Thyroid gland (tissue), 4 donors: ENCODE measurements around the gene GPR150. TPM values are rescaled to one million over a fixed set of nuclear protein-coding genes. Genes with fewer than 3 reads are reported as not detected.

Experiments
- DNase-seq, 2 donors: peaks; one replicate each; pipeline ENCODE4 v3.0.0-alpha.2; 2019
- H3K27ac ChIP-seq, 3 donors: fragments of 200-600 bp; sonication (generic); 1 replicate in 2 of 3; 2 replicates in 1 of 3; pipeline ENCODE4 v1.5.1; 2016 to 2019; ENCODE audit warnings: mild to moderate bottlenecking in 1 of 3, moderate library complexity in 1 of 3
- H3K27me3 ChIP-seq: fragments of 200-600 bp; sonication (generic); one replicate; pipeline ENCODE4 v1.5.1; 2019
- H3K36me3 ChIP-seq, 2 donors: fragments of 200-600 bp; sonication (generic); one replicate each; pipeline ENCODE4 v1.5.1; 2016 to 2019
- H3K4me1 ChIP-seq, 2 donors: fragments of 200-600 bp; sonication (generic); one replicate each; pipeline ENCODE4 v1.5.1; 2017 to 2019
- H3K4me3 ChIP-seq, 3 donors: fragments of 200-600 bp; sonication (generic); replicated peaks in 1 of 3; 1 replicate in 2 of 3; 2 replicates in 1 of 3; pipeline ENCODE4 v1.5.1; 2016; ENCODE audit warnings: mild to moderate bottlenecking in 1 of 3
- H3K9me3 ChIP-seq: fragments of 200-600 bp; sonication (generic); one replicate; pipeline ENCODE4 v1.5.1; 2017
- CTCF ChIP-seq, 6 experiments: fragments of 200-600 bp in 3 of 6; fragments of 450-650 bp in 3 of 6; sonication (generic) in 3 of 6; IDR thresholded peaks; one replicate each; pipeline ENCODE4 v1.5.1; 2016 to 2019; ENCODE audit warnings: antibody characterized with exemption in 6 of 6, mild to moderate bottlenecking in 2 of 6, inconsistent platforms in 1 of 6, moderate library complexity in 1 of 6
- POLR2A ChIP-seq, 2 donors: fragments of 450-650 bp; IDR thresholded peaks; one replicate each; pipeline ENCODE4 v1.6.1; 2017; ENCODE audit warnings: antibody characterized with exemption in 2 of 2, mild to moderate bottlenecking in 2 of 2, moderate library complexity in 1 of 2
- WGBS, 2 donors: methylation state at CpG; one replicate each; pipeline ENCODE4 v1.1.5; 2017; 5-methylcytosine and 5-hydroxymethylcytosine counted together
- intact Hi-C: fragments of 100-400 bp; cut with DNase I; formaldehyde crosslinking; loops from one replicate; pipeline ENCODE4 v1.15.1; 2023
- total RNA-seq, 4 donors: library from RNA; depleted of rRNA; stranded (reverse); fragments of >200 nt; gene quantifications; one replicate each; pipeline ENCODE4 v1.2.3, GENCODE V29; 2016

Gene GPR150
- total RNA-seq, 4 donors from 2014 or later, result 0.42 TPM; not detected in 3

DNA sequence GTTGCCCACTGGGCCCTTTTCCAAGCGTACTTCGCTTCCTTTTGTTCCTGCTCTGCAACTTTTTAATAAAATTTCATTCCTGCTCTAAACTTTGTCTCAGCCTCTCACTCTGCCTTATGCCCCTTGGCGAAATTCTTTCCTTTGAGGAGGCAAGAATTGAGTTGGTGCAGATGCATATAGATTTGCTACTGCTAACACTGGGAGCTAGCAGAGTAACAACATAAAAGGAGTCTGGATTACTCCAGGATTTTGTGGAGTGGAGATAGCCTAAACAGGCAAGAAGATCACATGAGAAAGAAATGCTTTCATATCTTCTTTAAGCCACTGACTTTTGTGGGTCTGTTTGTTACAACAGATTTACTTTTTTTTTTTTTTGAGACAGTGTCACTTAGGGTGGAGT, 13.8 kb downstream of the GPR150 start:
- H3K4me1 ChIP-seq, result no peaks in the 10 kb centered on the region
- H3K27me3 ChIP-seq, result no peaks in the 10 kb centered on the region
- no peaks in the 10 kb centered on the region for H3K36me3 ChIP-seq
- WGBS, 2 donors, result 97 to 98% methylated on average over 3 of the region's 3 CpGs
- DNase-seq, result no peak
- intact Hi-C loops, result no loop called here
- TF ChIP-seq CTCF (IDR thresholded peaks at IDR 0.05) (no peak), POLR2A (IDR thresholded peaks at IDR 0.05) (no peak)
- H3K9me3 ChIP-seq, result no peaks in the 10 kb centered on the region
- no peak overlapping the region for H3K4me3 ChIP-seq
- H3K27ac ChIP-seq, result no peak overlapping the region

DNA sequence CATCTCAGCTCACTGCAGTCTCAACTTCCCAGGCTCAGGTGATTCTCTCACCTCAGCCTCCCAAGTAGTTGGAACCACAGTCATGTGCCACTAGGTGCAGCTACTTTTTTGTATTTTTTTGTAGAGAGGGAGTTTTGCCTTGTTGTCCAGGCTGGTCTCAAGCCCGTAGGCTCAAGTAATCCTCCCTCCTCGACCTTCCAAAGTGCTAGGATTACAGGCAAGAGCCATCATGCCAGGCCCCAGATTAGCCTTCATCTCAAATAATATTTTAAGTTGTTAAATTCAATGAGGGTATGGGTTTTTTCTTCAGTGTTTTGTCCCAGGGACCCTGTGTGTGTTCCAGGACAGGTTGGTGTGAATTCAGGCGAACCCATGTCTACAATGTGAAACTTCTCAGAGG, 14.2 kb downstream of the GPR150 start:
- no peak for TF ChIP-seq POLR2A (IDR thresholded peaks at IDR 0.05)
- no peak for TF ChIP-seq CTCF (IDR thresholded peaks at IDR 0.05)
- H3K27me3 ChIP-seq, result no peaks in the 10 kb centered on the region
- WGBS, 2 donors, result 92 to 96% methylated on average over 3 of the region's 3 CpGs
- no peak overlapping the region for H3K4me3 ChIP-seq
- no peaks in the 10 kb centered on the region for H3K36me3 ChIP-seq
- H3K9me3 ChIP-seq, result no peaks in the 10 kb centered on the region
- no peak for DNase-seq
- H3K27ac ChIP-seq, result no peak overlapping the region
- H3K4me1 ChIP-seq, result no peaks in the 10 kb centered on the region
- intact Hi-C loops, result no loop called here

- H3K27ac ChIP-seq, result no peak overlapping the region
- H3K4me3 ChIP-seq, result no peak overlapping the region
- TF ChIP-seq CTCF (IDR thresholded peaks at IDR 0.05) (no peak), POLR2A (IDR thresholded peaks at IDR 0.05) (no peak)
- H3K36me3 ChIP-seq, result no peaks in the 10 kb centered on the region
- no peak for DNase-seq
- H3K27me3 ChIP-seq, result no peaks in the 10 kb centered on the region
- intact Hi-C loops, result no loop called here
- no peaks in the 10 kb centered on the region for H3K9me3 ChIP-seq
- no peaks in the 10 kb centered on the region for H3K4me1 ChIP-seq
- WGBS, 2 donors, result 84 to 91% methylated on average over 3 of the region's 3 CpGs
These were observed 18.7 kb downstream of the GPR150 start for GRCh38 chr5:95638632-95639031.

- H3K36me3 ChIP-seq, result no peaks in the 10 kb centered on the region
- 73 to 81% methylated on average over 5 of the region's 5 CpGs for WGBS, 2 donors
- intact Hi-C loops, result loop anchor here (5.0 to 10.0 kb wide), 3 partner anchors 201 to 963 kb away; no protein-coding TSS in a partner anchor
- peak overlapping the region in 1 of 3 donors; percentile 71 for H3K27ac ChIP-seq
- H3K27me3 ChIP-seq, result no peaks in the 10 kb centered on the region
- H3K4me3 ChIP-seq, result no peak overlapping the region
- peaks cover 0 to 6% of the 10 kb centered on the region in 2 donors for H3K4me1 ChIP-seq
- TF ChIP-seq POLR2A (IDR thresholded peaks at IDR 0.05) (peak in 1 of 2 donors; percentile 69), CTCF (IDR thresholded peaks at IDR 0.05) (no peak)
- DNase-seq, result peak in 1 of 2 donors; percentile 5
- no peaks in the 10 kb centered on the region for H3K9me3 ChIP-seq
These were observed 21.9 kb downstream of the GPR150 start for GRCh38 chr5:95641741-95642220.

DNA sequence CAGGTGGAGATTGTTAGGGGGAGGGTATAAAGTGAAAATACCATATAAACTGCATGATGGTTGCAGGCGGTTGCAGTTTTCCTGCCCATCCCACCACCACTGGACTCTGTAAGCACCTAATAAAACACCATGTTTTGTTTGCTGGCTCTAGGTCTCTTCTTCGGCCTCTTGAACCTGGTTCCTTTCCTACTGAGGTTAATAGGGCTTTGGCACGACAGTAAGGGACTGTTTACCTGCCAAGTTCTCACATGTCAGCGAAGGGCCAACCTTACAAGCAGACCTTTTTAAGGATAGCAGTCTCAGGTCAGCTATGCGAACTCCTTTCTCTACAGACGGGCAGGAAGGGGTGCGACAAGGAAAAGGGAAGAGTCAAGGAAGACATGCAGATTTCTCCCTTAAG, 23.3 kb downstream of the GPR150 start:
- no peaks in the 10 kb centered on the region for H3K27me3 ChIP-seq
- 84 to 89% methylated on average over 7 of the region's 7 CpGs for WGBS, 2 donors
- no peak overlapping the region for H3K4me3 ChIP-seq
- no peak overlapping the region for H3K27ac ChIP-seq
- peaks cover 3 to 14% of the 10 kb centered on the region in 2 donors for H3K4me1 ChIP-seq
- intact Hi-C loops, result loop anchor here (5.0 to 10.0 kb wide), 3 partner anchors 199 to 962 kb away; no protein-coding TSS in a partner anchor
- no peak for TF ChIP-seq CTCF (IDR thresholded peaks at IDR 0.05)
- TF ChIP-seq POLR2A (IDR thresholded peaks at IDR 0.05), result no peak
- DNase-seq, result no peak
- H3K9me3 ChIP-seq, result no peaks in the 10 kb centered on the region
- H3K36me3 ChIP-seq, result no peaks in the 10 kb centered on the region
